Choroid plexus epithelial cell (primary cell): ENCODE measurements around the gene PRTG.

ENCODE experiments used
- DNase-seq: peaks from one replicate; pipeline ENCODE4 v3.0.0-alpha.2; 2010; ENCODE audit warnings: low read depth
- H3K4me3 ChIP-seq: 2 replicates; pipeline ENCODE4 v1.5.1; 2011; ENCODE audit warnings: low read depth, mild to moderate bottlenecking, control low read depth, low read length, moderate library complexity
- TF ChIP-seq, protein P1 (sequence below): conservative IDR thresholded peaks from 2 replicates; pipeline ENCODE4 v1.5.1; 2011; ENCODE audit warnings: low read depth, mild to moderate bottlenecking, control low read depth, inconsistent platforms, low read length, moderate library complexity

Gene PRTG

DNA sequence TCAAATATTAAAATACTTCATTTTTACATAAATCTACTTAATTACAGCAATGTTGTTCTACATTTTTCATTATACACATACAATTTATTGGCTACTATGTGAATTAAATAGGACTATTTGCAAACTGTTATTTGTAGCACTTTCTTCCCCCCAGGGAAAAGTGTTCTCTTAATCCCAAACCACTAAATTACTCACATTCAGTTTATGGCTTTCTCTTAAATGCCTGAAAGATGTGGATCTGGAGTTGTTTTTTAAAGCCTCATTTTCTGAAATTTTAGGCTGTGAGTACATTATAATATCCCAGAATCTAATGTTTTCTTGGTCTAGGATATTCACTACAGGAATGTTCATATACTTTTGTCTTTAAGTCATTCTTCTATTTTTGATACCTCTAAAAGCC lies 32.7 kb downstream of the PRTG start:
- H3K4me3 ChIP-seq: no peak overlapping the region
- TF ChIP-seq, protein P1, sequence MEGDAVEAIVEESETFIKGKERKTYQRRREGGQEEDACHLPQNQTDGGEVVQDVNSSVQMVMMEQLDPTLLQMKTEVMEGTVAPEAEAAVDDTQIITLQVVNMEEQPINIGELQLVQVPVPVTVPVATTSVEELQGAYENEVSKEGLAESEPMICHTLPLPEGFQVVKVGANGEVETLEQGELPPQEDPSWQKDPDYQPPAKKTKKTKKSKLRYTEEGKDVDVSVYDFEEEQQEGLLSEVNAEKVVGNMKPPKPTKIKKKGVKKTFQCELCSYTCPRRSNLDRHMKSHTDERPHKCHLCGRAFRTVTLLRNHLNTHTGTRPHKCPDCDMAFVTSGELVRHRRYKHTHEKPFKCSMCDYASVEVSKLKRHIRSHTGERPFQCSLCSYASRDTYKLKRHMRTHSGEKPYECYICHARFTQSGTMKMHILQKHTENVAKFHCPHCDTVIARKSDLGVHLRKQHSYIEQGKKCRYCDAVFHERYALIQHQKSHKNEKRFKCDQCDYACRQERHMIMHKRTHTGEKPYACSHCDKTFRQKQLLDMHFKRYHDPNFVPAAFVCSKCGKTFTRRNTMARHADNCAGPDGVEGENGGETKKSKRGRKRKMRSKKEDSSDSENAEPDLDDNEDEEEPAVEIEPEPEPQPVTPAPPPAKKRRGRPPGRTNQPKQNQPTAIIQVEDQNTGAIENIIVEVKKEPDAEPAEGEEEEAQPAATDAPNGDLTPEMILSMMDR: no peak
- no peak for DNase-seq

DNA sequence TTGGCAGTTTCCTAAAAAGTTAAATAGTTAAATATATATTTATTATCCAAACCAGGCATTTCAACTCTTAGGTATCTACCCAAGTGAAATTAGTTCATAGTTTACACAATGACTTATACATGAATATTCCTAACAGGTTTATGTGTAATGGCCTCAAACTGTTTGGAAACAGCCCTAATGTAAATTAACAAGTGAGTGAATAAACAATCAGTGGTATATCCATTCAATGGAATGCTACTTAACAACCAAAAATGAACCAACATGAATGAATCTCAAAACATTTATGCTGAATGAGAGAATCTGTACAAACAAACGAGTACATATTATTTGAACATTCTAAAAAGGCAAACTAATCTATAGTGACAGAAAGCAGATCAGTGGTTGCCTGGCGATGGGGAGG lies 33.5 kb downstream of the PRTG start:
- H3K4me3 ChIP-seq: no peak overlapping the region
- no peak for DNase-seq
- TF ChIP-seq, protein P1: no peak

DNA sequence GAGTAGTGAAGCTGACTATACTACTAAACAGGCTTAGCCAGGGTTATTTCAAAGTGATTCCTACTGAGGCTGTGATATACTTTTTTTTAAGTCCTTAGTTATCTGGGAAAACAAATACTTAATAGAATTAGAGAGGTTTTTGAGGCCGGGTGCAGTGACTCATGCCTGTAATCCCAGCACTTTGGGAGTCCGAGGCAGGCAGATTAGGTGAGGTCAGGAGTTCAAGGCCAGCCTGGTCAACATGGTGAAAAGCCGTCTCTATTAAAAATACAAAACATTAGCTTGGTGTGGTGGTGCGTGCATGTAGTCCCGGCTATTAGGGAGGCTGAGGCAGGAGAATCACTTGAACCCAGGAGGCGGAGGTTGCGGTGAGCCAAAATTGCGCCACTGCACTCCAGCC lies 34.2 kb downstream of the PRTG start:
- no peak for DNase-seq
- TF ChIP-seq, protein P1: no peak
- no peak overlapping the region for H3K4me3 ChIP-seq

DNA sequence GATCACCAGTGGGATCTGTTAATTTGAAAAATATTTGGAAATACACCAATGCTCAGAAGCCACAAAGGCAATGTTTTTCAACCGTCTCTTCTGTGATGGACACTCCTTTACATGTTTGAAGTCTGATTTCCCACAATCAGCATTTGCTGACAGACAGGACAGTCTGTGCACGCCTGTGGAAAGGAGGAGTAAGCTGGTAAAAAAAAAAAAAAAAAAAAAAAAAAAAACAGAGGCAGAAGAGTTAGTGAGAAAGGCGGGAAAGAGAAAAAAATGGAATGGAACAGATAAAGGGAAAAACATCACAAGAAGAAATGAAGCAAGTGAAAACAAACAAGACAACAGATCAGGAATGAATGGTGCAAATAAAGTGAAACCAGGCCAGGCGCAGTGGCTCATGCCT lies 35.0 kb downstream of the PRTG start:
- no peak overlapping the region for H3K4me3 ChIP-seq
- TF ChIP-seq, protein P1: no peak
- no peak for DNase-seq

DNA sequence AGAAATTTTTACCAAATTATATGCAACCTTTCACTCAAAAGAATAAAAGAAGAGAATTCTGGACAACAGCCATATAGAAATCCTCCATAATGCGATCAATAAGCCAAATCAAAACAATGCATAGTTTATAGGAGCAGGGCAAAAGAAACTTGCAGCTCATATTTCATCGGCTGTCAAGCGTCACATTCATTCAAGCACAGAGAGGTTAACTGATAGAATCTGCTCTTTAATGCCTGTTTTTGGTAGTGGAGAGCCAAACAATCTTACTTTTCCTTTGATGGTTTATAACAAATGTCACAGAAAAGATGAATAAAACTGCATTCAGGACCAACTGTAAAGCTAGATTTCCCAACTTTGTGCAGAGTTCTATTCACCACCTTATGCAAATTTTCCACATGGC lies 35.4 kb downstream of the PRTG start:
- TF ChIP-seq, protein P1: no peak
- H3K4me3 ChIP-seq: no peak overlapping the region
- DNase-seq: no peak

DNA sequence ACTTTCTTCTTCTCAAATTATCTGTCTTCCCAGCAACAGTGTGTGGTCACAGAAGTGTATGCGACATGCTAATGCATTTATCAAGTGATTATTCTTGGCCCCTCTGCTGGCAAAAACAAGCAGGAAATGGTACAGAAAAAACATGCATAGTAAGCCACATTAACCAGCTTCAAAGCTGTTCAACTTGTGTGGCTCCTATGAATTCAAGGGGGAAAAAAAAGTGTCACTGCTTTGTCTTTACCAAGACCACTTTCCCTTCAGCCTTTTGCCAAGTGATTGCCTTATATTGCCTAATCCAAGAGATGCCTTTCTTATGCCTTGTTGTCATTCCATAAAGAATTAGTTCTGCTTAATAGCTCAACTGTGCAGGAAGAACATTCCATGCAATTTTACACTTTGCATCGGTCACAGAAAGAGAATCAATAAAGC lies 39.1 kb downstream of the PRTG start:
- H3K4me3 ChIP-seq: no peak overlapping the region
- peak; percentile 51 for DNase-seq
- TF ChIP-seq, protein P1: no peak

DNA sequence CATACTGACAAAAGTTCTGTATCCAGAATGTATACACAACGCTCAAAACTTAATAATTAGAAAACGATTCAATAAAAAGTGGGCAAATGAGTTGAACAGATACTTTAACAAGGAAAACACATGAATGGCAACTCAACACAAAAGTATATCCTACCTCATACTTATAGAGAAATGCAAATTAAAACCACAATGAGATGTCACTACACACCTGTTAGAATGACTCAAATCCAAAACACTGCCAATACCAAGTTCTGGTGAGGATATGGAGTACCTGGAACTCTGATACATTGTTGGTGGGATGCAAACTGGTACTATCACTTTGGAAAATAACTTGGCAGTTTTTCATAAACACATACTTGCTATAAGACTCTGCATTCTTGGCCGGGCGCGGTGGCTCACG lies 42.1 kb downstream of the PRTG start:
- DNase-seq: no peak
- TF ChIP-seq, protein P1: no peak

More for the DNA sequence above, 42.1 kb downstream of the PRTG start:
- H3K4me3 ChIP-seq: no peak overlapping the region
